ENCODE data around the gene BST1. TPM values are rescaled to one million over a fixed set of nuclear protein-coding genes. Genes with fewer than 3 reads are reported as not detected.

Gene BST1
- total and polyA plus RNA-seq, 2 experiments from 2014 or later, result 0.99 to 1.8 TPM

GRCh38 chr4:15682242-15683142, 20.4 kb upstream of the BST1 start (continued):
- TF ChIP-seq, protein P1, sequence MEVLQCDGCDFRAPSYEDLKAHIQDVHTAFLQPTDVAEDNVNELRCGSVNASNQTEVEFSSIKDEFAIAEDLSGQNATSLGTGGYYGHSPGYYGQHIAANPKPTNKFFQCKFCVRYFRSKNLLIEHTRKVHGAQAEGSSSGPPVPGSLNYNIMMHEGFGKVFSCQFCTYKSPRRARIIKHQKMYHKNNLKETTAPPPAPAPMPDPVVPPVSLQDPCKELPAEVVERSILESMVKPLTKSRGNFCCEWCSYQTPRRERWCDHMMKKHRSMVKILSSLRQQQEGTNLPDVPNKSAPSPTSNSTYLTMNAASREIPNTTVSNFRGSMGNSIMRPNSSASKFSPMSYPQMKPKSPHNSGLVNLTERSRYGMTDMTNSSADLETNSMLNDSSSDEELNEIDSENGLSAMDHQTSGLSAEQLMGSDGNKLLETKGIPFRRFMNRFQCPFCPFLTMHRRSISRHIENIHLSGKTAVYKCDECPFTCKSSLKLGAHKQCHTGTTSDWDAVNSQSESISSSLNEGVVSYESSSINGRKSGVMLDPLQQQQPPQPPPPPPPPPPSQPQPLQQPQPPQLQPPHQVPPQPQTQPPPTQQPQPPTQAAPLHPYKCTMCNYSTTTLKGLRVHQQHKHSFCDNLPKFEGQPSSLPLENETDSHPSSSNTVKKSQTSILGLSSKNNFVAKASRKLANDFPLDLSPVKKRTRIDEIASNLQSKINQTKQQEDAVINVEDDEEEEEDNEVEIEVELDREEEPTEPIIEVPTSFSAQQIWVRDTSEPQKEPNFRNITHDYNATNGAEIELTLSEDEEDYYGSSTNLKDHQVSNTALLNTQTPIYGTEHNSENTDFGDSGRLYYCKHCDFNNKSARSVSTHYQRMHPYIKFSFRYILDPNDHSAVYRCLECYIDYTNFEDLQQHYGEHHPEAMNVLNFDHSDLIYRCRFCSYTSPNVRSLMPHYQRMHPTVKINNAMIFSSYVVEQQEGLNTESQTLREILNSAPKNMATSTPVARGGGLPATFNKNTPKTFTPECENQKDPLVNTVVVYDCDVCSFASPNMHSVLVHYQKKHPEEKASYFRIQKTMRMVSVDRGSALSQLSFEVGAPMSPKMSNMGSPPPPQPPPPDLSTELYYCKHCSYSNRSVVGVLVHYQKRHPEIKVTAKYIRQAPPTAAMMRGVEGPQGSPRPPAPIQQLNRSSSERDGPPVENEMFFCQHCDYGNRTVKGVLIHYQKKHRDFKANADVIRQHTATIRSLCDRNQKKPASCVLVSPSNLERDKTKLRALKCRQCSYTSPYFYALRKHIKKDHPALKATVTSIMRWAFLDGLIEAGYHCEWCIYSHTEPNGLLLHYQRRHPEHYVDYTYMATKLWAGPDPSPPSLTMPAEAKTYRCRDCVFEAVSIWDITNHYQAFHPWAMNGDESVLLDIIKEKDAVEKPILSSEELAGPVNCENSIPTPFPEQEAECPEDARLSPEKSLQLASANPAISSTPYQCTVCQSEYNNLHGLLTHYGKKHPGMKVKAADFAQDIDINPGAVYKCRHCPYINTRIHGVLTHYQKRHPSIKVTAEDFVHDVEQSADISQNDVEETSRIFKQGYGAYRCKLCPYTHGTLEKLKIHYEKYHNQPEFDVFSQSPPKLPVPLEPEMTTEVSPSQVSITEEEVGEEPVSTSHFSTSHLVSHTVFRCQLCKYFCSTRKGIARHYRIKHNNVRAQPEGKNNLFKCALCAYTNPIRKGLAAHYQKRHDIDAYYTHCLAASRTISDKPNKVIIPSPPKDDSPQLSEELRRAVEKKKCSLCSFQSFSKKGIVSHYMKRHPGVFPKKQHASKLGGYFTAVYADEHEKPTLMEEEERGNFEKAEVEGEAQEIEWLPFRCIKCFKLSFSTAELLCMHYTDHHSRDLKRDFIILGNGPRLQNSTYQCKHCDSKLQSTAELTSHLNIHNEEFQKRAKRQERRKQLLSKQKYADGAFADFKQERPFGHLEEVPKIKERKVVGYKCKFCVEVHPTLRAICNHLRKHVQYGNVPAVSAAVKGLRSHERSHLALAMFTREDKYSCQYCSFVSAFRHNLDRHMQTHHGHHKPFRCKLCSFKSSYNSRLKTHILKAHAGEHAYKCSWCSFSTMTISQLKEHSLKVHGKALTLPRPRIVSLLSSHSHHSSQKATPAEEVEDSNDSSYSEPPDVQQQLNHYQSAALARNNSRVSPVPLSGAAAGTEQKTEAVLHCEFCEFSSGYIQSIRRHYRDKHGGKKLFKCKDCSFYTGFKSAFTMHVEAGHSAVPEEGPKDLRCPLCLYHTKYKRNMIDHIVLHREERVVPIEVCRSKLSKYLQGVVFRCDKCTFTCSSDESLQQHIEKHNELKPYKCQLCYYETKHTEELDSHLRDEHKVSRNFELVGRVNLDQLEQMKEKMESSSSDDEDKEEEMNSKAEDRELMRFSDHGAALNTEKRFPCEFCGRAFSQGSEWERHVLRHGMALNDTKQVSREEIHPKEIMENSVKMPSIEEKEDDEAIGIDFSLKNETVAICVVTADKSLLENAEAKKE (CRISPR knock-in tag; IDR thresholded peaks at IDR 0.05), result no peak
- no peak for TF ChIP-seq REST (IDR thresholded peaks at IDR 0.05; ENCODE audit: unreplicated experiment)
- TF ChIP-seq, protein P2, sequence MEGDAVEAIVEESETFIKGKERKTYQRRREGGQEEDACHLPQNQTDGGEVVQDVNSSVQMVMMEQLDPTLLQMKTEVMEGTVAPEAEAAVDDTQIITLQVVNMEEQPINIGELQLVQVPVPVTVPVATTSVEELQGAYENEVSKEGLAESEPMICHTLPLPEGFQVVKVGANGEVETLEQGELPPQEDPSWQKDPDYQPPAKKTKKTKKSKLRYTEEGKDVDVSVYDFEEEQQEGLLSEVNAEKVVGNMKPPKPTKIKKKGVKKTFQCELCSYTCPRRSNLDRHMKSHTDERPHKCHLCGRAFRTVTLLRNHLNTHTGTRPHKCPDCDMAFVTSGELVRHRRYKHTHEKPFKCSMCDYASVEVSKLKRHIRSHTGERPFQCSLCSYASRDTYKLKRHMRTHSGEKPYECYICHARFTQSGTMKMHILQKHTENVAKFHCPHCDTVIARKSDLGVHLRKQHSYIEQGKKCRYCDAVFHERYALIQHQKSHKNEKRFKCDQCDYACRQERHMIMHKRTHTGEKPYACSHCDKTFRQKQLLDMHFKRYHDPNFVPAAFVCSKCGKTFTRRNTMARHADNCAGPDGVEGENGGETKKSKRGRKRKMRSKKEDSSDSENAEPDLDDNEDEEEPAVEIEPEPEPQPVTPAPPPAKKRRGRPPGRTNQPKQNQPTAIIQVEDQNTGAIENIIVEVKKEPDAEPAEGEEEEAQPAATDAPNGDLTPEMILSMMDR (conservative IDR thresholded peaks at IDR 0.05; ENCODE audit: low read depth in 2 of 2), result no peak
- no peak for TF ChIP-seq ZNF114 (CRISPR knock-in tag; IDR thresholded peaks at IDR 0.05)
- TF ChIP-seq POLR2AphosphoS5 (IDR thresholded peaks at IDR 0.05; ENCODE audit: low read depth), result no peak
- TF ChIP-seq EZH2 (IDR thresholded peaks at IDR 0.05; ENCODE audit: low read depth, unreplicated experiment), result no peak
- TF ChIP-seq STAT1 (IDR thresholded peaks at IDR 0.05; ENCODE audit: unreplicated experiment), result no peak
- TF ChIP-seq CREB1 (CRISPR knock-in tag; IDR thresholded peaks at IDR 0.05; ENCODE audit: low read depth), result no peak

All from GM23338 (cell line).